Ramos (cell line): Measurements from ENCODE around the gene COPS7A.
"Not testable (repeated sequence)": the region's sequence is repeated elsewhere in the genome, so short reads cannot be mapped to it uniquely, and the experiment has no call there.

Experiments used
- in situ Hi-C: fragments of 300-500 bp; cut with MboI; formaldehyde crosslinking; loops from one replicate; pipeline ENCODE4 v1.14.3; 2022; ENCODE audit warnings: low sequenced_read_pairs; ENCODE audit not compliant: unreplicated experiment

The COPS7A gene

GRCh38 chr12:6701078-6701768, 22.6 kb upstream of the COPS7A start:
- in situ Hi-C loops: no loop called here

- in situ Hi-C loops: no loop called here
These were observed 20.2 kb upstream of the COPS7A start for GRCh38 chr12:6703631-6704030.

- in situ Hi-C loops: not testable (repeated sequence)
These were observed 15.5 kb upstream of the COPS7A start for GRCh38 chr12:6708351-6708750.

GRCh38 chr12:6708960-6709394, 14.9 kb upstream of the COPS7A start:
- in situ Hi-C loops: no loop called here

- in situ Hi-C loops: not testable (repeated sequence)
These were observed 7.6 kb upstream of the COPS7A start for GRCh38 chr12:6716031-6716873.

- in situ Hi-C loops: no loop called here
These were observed 6.9 kb upstream of the COPS7A start for GRCh38 chr12:6716874-6717437.

GRCh38 chr12:6722863-6723262, 983 bp upstream of the COPS7A start:
- in situ Hi-C loops: no loop called here

GRCh38 chr12:6724409-6724797, 557 bp downstream of the COPS7A start:
- in situ Hi-C loops: no loop called here

- in situ Hi-C loops: no loop called here
These were observed 1.5 kb downstream of the COPS7A start for GRCh38 chr12:6725350-6725749.

GRCh38 chr12:6729186-6729585, 5.3 kb downstream of the COPS7A start:
- in situ Hi-C loops: no loop called here

- in situ Hi-C loops: no loop called here
These were observed 6.3 kb downstream of the COPS7A start for GRCh38 chr12:6730169-6730568.

- in situ Hi-C loops: no loop called here
These were observed 10.9 kb downstream of the COPS7A start for GRCh38 chr12:6734506-6735387.

- in situ Hi-C loops: no loop called here
These were observed 11.8 kb downstream of the COPS7A start for GRCh38 chr12:6735448-6736191.

- in situ Hi-C loops: no loop called here
These were observed 12.9 kb downstream of the COPS7A start for GRCh38 chr12:6736754-6737153.

GRCh38 chr12:6742080-6742479, 18.2 kb downstream of the COPS7A start:
- in situ Hi-C loops: not testable (repeated sequence)

- in situ Hi-C loops: no loop called here
These were observed 19.0 kb downstream of the COPS7A start for GRCh38 chr12:6742834-6743233.

- in situ Hi-C loops: not testable (repeated sequence)
These were observed 19.5 kb downstream of the COPS7A start for GRCh38 chr12:6743300-6743699.

- in situ Hi-C loops: no loop called here
These were observed 22.1 kb downstream of the COPS7A start for GRCh38 chr12:6745741-6746525.

- in situ Hi-C loops: no loop called here
These were observed 23.4 kb downstream of the COPS7A start for GRCh38 chr12:6747216-6747615.
